Measurements from ENCODE around the gene MRPL2. TPM values are rescaled to one million over a fixed set of nuclear protein-coding genes. Genes with fewer than 3 reads are reported as not detected.
A peak's percentile ranks its signal among the peaks of the same experiment; 100 is the strongest.

MRPL2 gene
- total and polyA plus RNA-seq, 2 donors (not counting 1 experiment from before 2014, with no cell fraction given), result 18.2 to 20.3 TPM

GRCh38 chr6:43058531-43058930 is 703 bp downstream of the MRPL2 start:
- Histone ChIP-seq H3K36me3 (ENCODE audit: control insufficient read depth, insufficient read depth, low read length) (peaks cover 6% of the 10 kb centered on the region), H3K9me3 (ENCODE audit: control insufficient read depth, insufficient read depth, low read depth, low read length) (no peaks in the 10 kb centered on the region), H3K4me2 (ENCODE audit: extremely low read depth, insufficient read depth, low read length) (peak overlapping the region; percentile 46), H4K20me1 (ENCODE audit: control insufficient read depth, extremely low read depth, insufficient read depth, low read length) (no peaks in the 10 kb centered on the region), H3K4me3 (replicated peaks in 1 of 4; ENCODE audit: control extremely low read depth in 1 of 4, insufficient read depth in 1 of 4, low read depth in 3 of 4, low read length in 4 of 4) (peak overlapping the region; percentile 59 to 99 (median 88)), H3K27ac (ENCODE audit: insufficient read depth, low read length) (peak overlapping the region; percentile 69), H3K79me2 (ENCODE audit: control insufficient read depth, insufficient read depth, low read length) (peaks cover 14% of the 10 kb centered on the region), H3K27me3 (ENCODE audit: control insufficient read depth, insufficient read depth, low read length) (no peaks in the 10 kb centered on the region), H3K9ac (ENCODE audit: insufficient read depth, low read length) (no peak overlapping the region), H2AFZ (ENCODE audit: low read length) (no peak overlapping the region), H3K4me1 (ENCODE audit: control insufficient read depth, extremely low read depth, insufficient read depth, low read length) (peaks cover 13% of the 10 kb centered on the region)
- no peak for DNase-seq (ENCODE audit: low read depth in 2 of 2)
- TF ChIP-seq EZH2 (IDR thresholded peaks at IDR 0.05; ENCODE audit: low read length, missing control alignments) (no peak), CTCF (conservative IDR thresholded peaks at IDR 0.05 in 1 of 2, IDR thresholded peaks at IDR 0.05 in 1 of 2; ENCODE audit: low read depth in 1 of 2, low read length in 2 of 2) (no peak)

- Histone ChIP-seq H2AFZ (ENCODE audit: low read length) (no peak overlapping the region), H3K4me3 (replicated peaks in 1 of 4; ENCODE audit: control extremely low read depth in 1 of 4, insufficient read depth in 1 of 4, low read depth in 3 of 4, low read length in 4 of 4) (no peak overlapping the region), H3K9me3 (ENCODE audit: control insufficient read depth, insufficient read depth, low read depth, low read length) (no peaks in the 10 kb centered on the region), H4K20me1 (ENCODE audit: control insufficient read depth, extremely low read depth, insufficient read depth, low read length) (no peaks in the 10 kb centered on the region), H3K27ac (ENCODE audit: insufficient read depth, low read length) (no peak overlapping the region), H3K4me2 (ENCODE audit: extremely low read depth, insufficient read depth, low read length) (no peak overlapping the region), H3K9ac (ENCODE audit: insufficient read depth, low read length) (no peak overlapping the region), H3K27me3 (ENCODE audit: control insufficient read depth, insufficient read depth, low read length) (no peaks in the 10 kb centered on the region), H3K79me2 (ENCODE audit: control insufficient read depth, insufficient read depth, low read length) (peaks cover 31% of the 10 kb centered on the region), H3K4me1 (ENCODE audit: control insufficient read depth, extremely low read depth, insufficient read depth, low read length) (peaks cover 15% of the 10 kb centered on the region), H3K36me3 (ENCODE audit: control insufficient read depth, insufficient read depth, low read length) (peaks cover 11% of the 10 kb centered on the region)
- DNase-seq (ENCODE audit: low read depth in 2 of 2), result no peak
- TF ChIP-seq CTCF (conservative IDR thresholded peaks at IDR 0.05 in 1 of 2, IDR thresholded peaks at IDR 0.05 in 1 of 2; ENCODE audit: low read depth in 1 of 2, low read length in 2 of 2) (no peak), EZH2 (IDR thresholded peaks at IDR 0.05; ENCODE audit: low read length, missing control alignments) (no peak)
Measured at GRCh38 chr6:43055966-43056365, 3.3 kb downstream of the MRPL2 start.

- Histone ChIP-seq H3K9ac (ENCODE audit: insufficient read depth, low read length) (no peak overlapping the region), H3K4me1 (ENCODE audit: control insufficient read depth, extremely low read depth, insufficient read depth, low read length) (peaks cover 12% of the 10 kb centered on the region), H3K27me3 (ENCODE audit: control insufficient read depth, insufficient read depth, low read length) (no peaks in the 10 kb centered on the region), H3K4me3 (replicated peaks in 1 of 4; ENCODE audit: control extremely low read depth in 1 of 4, insufficient read depth in 1 of 4, low read depth in 3 of 4, low read length in 4 of 4) (peak overlapping the region in 3 of 4 experiments; percentile 52 to 85 (median 72)), H3K27ac (ENCODE audit: insufficient read depth, low read length) (peak overlapping the region; percentile 92), H2AFZ (ENCODE audit: low read length) (no peak overlapping the region), H3K4me2 (ENCODE audit: extremely low read depth, insufficient read depth, low read length) (peak overlapping the region; percentile 25), H3K79me2 (ENCODE audit: control insufficient read depth, insufficient read depth, low read length) (peaks cover 31% of the 10 kb centered on the region), H3K9me3 (ENCODE audit: control insufficient read depth, insufficient read depth, low read depth, low read length) (no peaks in the 10 kb centered on the region), H3K36me3 (ENCODE audit: control insufficient read depth, insufficient read depth, low read length) (peaks cover 15% of the 10 kb centered on the region), H4K20me1 (ENCODE audit: control insufficient read depth, extremely low read depth, insufficient read depth, low read length) (no peaks in the 10 kb centered on the region)
- peak in 1 of 2 donors; percentile 36 for DNase-seq (ENCODE audit: low read depth in 2 of 2)
- no peak for TF ChIP-seq EZH2 (IDR thresholded peaks at IDR 0.05; ENCODE audit: low read length, missing control alignments)
- no peak for TF ChIP-seq CTCF (conservative IDR thresholded peaks at IDR 0.05 in 1 of 2, IDR thresholded peaks at IDR 0.05 in 1 of 2; ENCODE audit: low read depth in 1 of 2, low read length in 2 of 2)
Measured at GRCh38 chr6:43054206-43054943, 4.9 kb downstream of the MRPL2 start.

All from fibroblast of lung (primary cell).